Measurements from ENCODE around the gene STK35.
"Not testable (repeated sequence)": the region's sequence is repeated elsewhere in the genome, so short reads cannot be mapped to it uniquely, and the experiment has no call there.

The STK35 gene

DNA sequence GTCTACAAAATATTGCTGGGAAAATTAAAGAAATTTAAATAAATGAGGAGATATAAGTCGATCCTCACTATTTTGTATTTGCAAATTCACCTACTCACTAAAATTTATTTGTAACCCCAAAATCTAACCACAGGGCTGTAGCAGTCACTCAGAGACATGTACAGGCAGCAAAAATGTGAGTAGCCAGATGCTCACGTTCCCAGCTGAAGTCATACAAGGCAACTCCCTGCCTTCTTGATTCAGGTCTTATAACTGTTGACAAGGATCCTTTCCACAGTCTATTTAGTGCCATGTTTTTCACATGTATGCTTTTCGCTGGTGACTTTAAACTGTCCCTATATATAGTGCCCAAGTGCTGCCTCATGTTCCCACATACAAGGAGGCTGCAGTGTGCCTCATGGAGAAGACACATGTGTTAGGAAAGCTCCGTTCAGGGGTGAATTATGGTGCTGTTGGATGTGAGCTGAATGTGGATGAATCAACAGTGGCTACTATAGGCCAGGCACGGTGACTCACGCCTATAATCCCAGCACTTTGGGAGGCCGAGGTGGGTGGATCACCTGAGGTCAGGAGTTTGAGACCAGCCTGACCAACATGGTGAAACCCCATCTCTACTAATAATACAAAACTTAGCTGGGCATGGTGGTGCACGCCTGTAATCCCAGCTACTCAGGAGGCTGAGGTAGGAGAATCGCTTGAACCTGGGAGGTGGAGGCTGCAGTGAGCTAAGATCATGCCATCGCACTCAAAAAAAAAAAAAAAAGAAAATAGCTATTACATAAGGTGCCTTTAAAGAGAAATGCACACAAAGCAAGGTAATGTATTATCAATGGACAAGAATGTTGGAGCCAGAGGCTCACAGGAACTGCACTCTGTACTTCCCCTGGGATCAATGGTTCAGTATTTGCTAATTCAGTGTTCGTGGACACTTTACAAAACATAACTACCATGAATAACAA is 55.3 kb downstream of the STK35 start:
- no peak for DNase-seq (ENCODE audit: low read depth in 2 of 2)

DNA sequence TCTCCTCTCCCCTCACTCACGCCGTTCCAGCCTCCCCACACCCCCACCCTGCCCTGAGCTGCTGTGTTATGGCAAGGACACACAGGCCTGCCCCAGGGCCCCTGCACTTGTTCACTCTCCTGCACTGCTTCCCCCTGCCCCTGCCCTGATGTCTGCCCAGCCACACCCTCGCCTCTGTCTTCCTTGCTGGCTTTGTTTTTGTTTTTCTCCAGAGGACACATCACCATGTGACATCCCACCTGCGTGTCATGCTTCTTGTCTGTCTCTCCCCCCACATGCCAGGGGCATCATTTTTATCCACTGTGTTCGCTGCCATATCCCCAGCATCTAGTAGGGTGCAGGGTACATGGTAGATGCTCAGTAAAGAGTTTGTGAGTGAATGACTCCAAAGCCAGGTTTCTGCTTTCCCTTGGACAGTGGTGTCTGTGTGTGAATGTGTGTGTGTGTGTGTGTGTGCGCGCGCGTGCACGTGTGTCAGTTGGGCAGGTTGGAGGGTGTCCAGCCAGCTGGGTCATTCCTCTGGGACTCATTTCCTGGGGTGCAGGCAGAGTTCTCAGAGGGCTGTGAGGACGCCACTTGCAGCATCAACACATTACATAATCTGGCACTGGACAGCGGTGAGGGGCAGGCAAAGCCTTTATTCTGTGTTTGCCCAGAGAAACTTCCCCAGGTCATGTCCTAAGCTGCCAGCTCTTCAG is 60.6 kb downstream of the STK35 start:
- DNase-seq (ENCODE audit: low read depth in 2 of 2): no peak

GRCh38 chr20:2162823-2163166 is 61.2 kb downstream of the STK35 start:
- no peak for DNase-seq (ENCODE audit: low read depth in 2 of 2)

DNA sequence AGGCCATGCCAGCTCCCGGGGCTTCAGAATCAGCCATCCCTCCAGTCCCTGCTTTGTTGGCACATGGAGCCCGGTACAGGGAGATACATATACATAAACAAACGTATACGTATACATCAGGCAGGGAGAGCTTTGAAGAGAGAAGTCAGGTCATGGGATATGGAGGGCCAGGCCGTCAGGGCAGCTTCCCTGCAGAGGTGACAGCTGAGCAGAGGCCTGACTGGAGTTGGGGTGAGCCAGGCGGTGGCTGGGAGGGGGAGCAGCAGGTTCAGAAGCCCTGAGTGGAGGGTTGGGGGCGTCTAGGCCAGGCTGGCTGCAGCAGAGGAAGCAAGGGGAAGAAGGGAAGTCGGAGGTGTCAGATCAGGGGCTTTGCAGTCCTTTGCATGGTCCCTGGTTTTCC is 61.7 kb downstream of the STK35 start:
- DNase-seq (ENCODE audit: low read depth in 2 of 2): no peak

- DNase-seq (ENCODE audit: low read depth in 2 of 2): no peak
Measured at GRCh38 chr20:2163757-2164156, 62.1 kb downstream of the STK35 start.

- no peak for DNase-seq (ENCODE audit: low read depth in 2 of 2)
Measured at GRCh38 chr20:2164421-2164820, 62.8 kb downstream of the STK35 start.

DNA sequence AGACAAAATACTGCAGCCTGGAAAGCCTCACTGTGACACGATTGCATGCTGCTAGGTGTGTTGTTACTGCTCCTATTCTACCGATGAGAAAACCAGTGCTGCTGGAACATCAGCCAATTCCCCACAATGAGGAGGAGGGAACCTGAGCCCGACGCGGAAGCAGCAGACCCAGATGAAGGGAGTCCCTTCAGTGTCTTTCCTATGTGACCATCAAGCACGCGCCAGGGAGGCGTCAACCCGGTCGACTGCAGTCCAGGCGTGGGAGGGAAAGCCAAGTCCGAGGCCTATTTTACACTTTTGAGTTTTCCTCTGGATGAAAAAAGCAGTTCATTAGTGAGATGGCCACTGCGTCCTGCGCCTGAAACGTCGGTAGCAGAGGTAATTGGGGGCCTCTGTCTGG is 63.3 kb downstream of the STK35 start:
- no peak for DNase-seq (ENCODE audit: low read depth in 2 of 2)

GRCh38 chr20:2165871-2166270 is 64.2 kb downstream of the STK35 start:
- no peak for DNase-seq (ENCODE audit: low read depth in 2 of 2)

DNA sequence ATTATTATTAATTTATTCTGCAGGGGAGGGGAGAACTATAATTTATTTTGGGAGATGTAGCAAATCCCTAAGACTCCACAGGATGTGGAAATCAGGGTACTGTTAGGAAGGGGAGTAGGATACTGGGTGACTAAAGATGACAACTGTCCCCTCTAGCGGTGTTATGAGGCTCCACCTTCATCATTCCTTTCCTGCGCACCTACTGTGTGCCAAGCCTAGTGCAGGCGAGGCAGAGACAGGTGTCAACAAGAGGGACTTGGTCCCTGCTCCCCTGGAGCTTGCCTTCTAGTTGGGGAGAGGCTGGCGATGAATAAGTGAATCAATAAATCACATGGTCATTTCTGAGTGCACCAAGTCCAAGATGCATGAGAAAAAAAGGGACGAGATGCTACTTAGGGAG is 65.5 kb downstream of the STK35 start:
- no peak for DNase-seq (ENCODE audit: low read depth in 2 of 2)

DNA sequence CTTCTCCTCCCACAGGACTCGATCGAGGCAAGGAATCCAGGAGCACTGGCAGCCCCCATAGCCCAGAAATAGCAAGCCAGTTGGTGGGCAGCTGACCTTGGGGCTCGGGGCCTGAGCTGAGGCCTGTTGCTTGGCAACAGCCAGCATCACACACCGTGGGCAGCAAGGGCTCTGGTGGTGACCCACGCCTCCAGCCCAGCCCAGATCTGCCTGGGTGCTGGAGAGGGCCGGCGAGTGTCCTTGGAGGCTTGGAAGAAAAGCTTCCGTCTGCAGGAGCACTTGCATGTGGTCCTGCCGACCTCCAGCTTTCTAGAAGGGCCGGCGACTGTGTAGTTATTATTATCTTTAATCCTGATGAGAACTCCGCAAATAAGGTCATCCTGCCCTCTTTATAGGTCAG is 67.3 kb downstream of the STK35 start:
- DNase-seq (ENCODE audit: low read depth in 2 of 2): no peak

GRCh38 chr20:2169456-2170088 is 67.9 kb downstream of the STK35 start:
- no peak for DNase-seq (ENCODE audit: low read depth in 2 of 2)

DNA sequence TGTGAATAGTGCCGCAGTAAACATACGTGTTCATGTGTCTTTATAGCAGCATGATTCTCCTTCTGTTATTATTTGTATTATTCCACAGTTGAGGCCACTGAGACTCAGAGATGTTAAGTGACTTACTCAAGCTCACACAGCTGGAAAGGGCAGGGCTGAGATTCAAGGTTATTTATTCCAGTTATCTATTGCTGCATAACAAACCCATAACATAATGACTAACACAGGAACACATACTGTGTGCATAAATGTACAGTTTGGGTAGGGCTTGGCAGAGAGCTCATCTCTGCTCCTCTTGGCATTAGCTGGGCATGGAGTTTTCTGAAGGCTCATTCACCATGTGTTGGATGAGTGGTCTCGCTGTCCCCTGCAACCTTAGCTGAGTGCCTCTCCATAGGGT is 68.8 kb downstream of the STK35 start:
- DNase-seq (ENCODE audit: low read depth in 2 of 2): no peak

- no peak for DNase-seq (ENCODE audit: low read depth in 2 of 2)
Measured at GRCh38 chr20:2171266-2171790, 69.7 kb downstream of the STK35 start.

DNA sequence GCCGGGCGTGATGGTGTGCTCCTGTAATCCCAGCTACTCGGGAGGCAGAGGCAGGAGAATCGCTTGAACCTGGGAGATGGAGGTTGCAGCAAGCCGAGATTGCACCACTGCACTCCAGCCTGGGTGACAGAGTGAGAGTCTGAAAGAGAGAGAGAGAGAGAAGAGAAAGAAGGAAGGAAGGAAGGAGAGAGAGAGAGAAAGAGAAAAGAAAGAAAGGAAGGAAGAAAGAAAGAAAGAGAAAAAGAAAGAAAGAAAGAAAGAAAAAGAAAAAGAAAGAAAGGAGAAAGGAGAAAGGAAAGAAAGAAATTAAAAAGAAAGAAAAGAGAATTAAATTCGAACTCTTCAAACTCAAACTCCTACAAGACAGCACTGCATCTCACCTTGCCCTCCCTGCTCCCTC is 70.2 kb downstream of the STK35 start:
- DNase-seq (ENCODE audit: low read depth in 2 of 2): not testable (repeated sequence)

GRCh38 chr20:2172305-2173175 is 70.9 kb downstream of the STK35 start:
- peak; percentile 26 to 44 for DNase-seq (ENCODE audit: low read depth in 2 of 2)

DNA sequence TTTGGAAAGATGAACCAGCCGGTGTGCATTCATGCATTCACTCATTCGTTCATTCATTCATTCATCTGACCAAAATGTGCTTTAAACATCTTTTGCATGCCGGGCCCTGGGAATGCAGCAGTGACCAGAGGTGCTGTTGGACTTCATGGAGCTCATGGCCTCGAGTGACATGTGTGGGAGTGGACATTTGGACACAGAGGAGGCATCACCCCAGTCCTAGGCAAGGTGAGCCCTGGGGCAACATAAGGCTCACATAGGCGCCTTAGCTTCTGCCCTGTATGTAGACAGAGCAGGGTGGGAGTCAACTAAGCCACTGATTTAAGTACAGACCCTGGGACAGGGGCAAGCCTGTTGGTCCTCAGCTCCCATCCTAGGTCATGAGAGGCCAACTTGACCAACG is 71.6 kb downstream of the STK35 start:
- no peak for DNase-seq (ENCODE audit: low read depth in 2 of 2)

DNA sequence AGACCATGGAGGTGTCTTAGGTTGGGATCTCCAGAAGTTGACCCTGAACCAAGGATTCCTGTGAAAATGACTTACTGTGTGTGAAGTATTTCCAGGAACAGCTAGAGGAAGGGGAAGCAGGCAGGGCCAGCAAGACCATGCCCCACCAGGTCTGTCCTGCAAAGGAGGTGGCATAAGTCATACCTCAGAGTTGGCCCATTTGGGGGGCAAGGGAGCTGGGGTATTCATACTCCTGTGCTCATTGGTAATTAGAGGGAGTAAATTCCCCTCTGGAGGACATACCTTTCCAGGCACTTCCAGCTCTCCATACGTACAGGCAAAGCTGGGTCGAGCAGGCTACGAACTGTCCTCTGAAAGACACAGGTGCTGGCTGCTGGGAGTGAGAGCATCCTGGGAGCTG is 72.4 kb downstream of the STK35 start:
- DNase-seq (ENCODE audit: low read depth in 2 of 2): no peak

DNA sequence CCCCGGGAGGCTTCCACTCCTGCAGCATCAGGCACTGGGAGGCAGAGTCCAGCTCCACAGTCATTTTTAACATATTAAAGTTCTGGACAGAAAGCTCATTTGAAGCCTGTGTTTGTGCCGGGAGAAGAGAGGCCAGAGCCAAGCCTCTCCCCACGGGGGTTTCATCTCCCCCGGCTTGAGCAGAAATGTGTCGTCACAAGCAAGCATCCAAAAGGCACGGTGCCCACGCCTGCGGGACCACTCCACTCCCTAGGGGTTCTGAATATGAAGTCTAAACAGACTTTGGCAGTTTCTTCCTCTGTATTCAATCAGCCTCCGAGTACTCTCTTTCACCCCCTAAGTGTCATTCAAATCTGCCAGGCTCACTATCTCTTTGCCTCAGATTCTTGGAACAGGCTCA is 75.3 kb downstream of the STK35 start:
- no peak for DNase-seq (ENCODE audit: low read depth in 2 of 2)

DNA sequence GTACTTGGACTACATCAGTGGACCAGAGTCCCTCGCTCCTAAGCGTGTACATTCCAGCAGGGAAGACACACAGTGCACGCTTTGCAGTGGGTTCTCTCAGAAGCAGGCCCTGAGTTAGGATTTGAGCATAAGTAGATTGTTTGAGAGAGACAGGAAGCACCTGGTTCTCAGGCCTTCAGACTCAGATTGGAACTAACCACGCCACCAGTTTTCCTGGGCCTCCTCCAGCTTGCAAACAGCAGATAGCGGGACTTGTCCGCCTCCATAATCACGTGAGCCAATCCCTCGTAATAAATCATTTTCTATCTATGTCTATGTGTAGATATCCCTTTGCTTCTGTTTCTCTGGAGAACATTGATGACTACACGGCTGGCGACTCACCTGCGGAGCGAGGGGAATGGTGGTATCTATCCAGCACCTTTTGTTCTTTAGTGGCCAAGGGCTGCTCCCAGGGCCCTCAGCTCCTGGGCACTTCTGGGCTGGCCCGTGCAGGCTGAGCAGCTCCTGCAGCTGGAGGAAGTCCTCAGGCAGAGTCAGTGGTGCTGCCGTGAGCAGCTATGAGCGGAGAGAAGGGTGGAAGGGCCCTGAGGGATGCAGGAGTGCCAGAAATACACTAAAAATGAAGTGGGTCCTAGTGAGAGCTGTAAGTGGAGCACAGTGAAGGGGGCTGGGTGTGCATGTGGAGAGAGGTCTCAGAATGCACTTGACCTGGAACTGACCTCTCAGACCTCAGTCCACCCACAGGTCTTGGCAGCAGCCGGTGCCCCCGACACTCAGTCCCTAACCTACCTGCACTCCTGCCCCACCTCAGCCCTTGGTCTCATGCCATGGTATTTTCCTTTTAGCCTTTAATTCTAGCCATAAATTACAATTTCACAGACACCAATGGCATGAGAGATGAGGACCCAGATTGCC is 76.9 kb downstream of the STK35 start:
- no peak for DNase-seq (ENCODE audit: low read depth in 2 of 2)

- DNase-seq (ENCODE audit: low read depth in 2 of 2): no peak
Measured at GRCh38 chr20:2179233-2179580, 77.6 kb downstream of the STK35 start.

GRCh38 chr20:2179949-2180348 is 78.3 kb downstream of the STK35 start:
- no peak for DNase-seq (ENCODE audit: low read depth in 2 of 2)
